Liver (tissue), 9 donors: ENCODE data around the gene CCDC86. TPM values are rescaled to one million over a fixed set of nuclear protein-coding genes. Genes with fewer than 3 reads are reported as not detected.

Experiments used
- DNase-seq: peaks from one replicate; pipeline ENCODE4 v3.0.0-alpha.2; 2017; ENCODE audit warnings: low spot score
- H3K27ac ChIP-seq, 2 donors: one replicate each; pipeline ENCODE4 v1.7.0; 2013; ENCODE audit warnings: inconsistent platforms in 2 of 2, low read length in 2 of 2, control low read depth in 1 of 2, low read depth in 1 of 2, mild to moderate bottlenecking in 1 of 2
- H3K27me3 ChIP-seq, 4 donors: one replicate each; pipeline versions ENCODE4 v1.6.1 to v1.7.0; 2013; ENCODE audit warnings: low read length in 3 of 4, inconsistent platforms in 1 of 4, mild to moderate bottlenecking in 1 of 4, moderate library complexity in 1 of 4; ENCODE audit not compliant: control insufficient read depth in 4 of 4, insufficient read depth in 4 of 4
- H3K36me3 ChIP-seq, 4 donors: one replicate each; pipeline versions ENCODE4 v1.6.1 to v1.7.0; 2013; ENCODE audit warnings: low read length in 3 of 4, mild to moderate bottlenecking in 3 of 4, low read depth in 1 of 4, moderate library complexity in 1 of 4; ENCODE audit not compliant: control insufficient read depth in 4 of 4, insufficient read depth in 3 of 4
- H3K4me1 ChIP-seq, 4 donors: one replicate each; pipeline versions ENCODE4 v1.6.1 to v1.7.0; 2013; ENCODE audit warnings: low read length in 3 of 4, mild to moderate bottlenecking in 3 of 4, moderate library complexity in 1 of 4; ENCODE audit not compliant: control insufficient read depth in 4 of 4, insufficient read depth in 4 of 4
- H3K4me3 ChIP-seq, 3 donors: one replicate each; pipeline versions ENCODE4 v1.6.1 to v1.7.0; 2013; ENCODE audit warnings: low read length in 3 of 3, control low read depth in 1 of 3, low read depth in 1 of 3, mild to moderate bottlenecking in 1 of 3
- H3K9ac ChIP-seq, 2 donors: one replicate each; pipeline ENCODE4 v1.7.0; 2013; ENCODE audit warnings: low read length in 2 of 2, mild to moderate bottlenecking in 2 of 2, moderate library complexity in 2 of 2, control low read depth in 1 of 2, low read depth in 1 of 2
- H3K9me3 ChIP-seq, 4 donors: one replicate each; pipeline versions ENCODE4 v1.6.1 to v1.7.0; 2013; ENCODE audit warnings: low read length in 3 of 4; ENCODE audit not compliant: control insufficient read depth in 4 of 4
- EGR1 ChIP-seq, 2 donors: IDR thresholded peaks; 2 replicates each; pipeline ENCODE4 v1.6.1; 2016 to 2018; ENCODE audit warnings: antibody characterized with exemption in 2 of 2, low read depth in 2 of 2
- FOXA1 ChIP-seq: IDR thresholded peaks from 2 replicates; pipeline ENCODE4 v1.6.1; 2016; ENCODE audit warnings: antibody characterized with exemption
- FOXA2 ChIP-seq: IDR thresholded peaks from 2 replicates; pipeline ENCODE4 v1.6.1; 2016; ENCODE audit warnings: antibody characterized with exemption
- GABPA ChIP-seq, 2 donors: IDR thresholded peaks in 1 of 2; conservative IDR thresholded peaks in 1 of 2; 2 replicates each; pipeline ENCODE4 v1.6.1; 2016; ENCODE audit warnings: antibody characterized with exemption in 2 of 2, mild to moderate bottlenecking in 1 of 2, moderate library complexity in 1 of 2
- HNF4A ChIP-seq, 2 donors: conservative IDR thresholded peaks; 2 replicates each; pipeline ENCODE4 v1.6.1; 2016; ENCODE audit warnings: antibody characterized with exemption in 2 of 2, mild to moderate bottlenecking in 2 of 2
- HNF4G ChIP-seq: IDR thresholded peaks from 2 replicates; pipeline ENCODE4 v1.6.1; 2016; ENCODE audit warnings: antibody characterized with exemption
- JUND ChIP-seq, 2 donors: IDR thresholded peaks; 2 replicates each; pipeline ENCODE4 v1.6.1; 2016; ENCODE audit warnings: antibody characterized with exemption in 2 of 2
- MAX ChIP-seq: IDR thresholded peaks from 2 replicates; pipeline ENCODE4 v1.6.1; 2016; ENCODE audit warnings: antibody characterized with exemption
- NR2F2 ChIP-seq: IDR thresholded peaks from 2 replicates; pipeline ENCODE4 v1.6.1; 2016; ENCODE audit warnings: antibody characterized with exemption
- RAD21 ChIP-seq, 2 donors: IDR thresholded peaks; 2 replicates each; pipeline ENCODE4 v1.6.1; 2016; ENCODE audit warnings: antibody characterized with exemption in 2 of 2, mild to moderate bottlenecking in 2 of 2
- RXRA ChIP-seq, 2 donors: IDR thresholded peaks; 2 replicates each; pipeline ENCODE4 v1.6.1; 2017 to 2018; ENCODE audit warnings: antibody characterized with exemption in 2 of 2, mild to moderate bottlenecking in 1 of 2
- SP1 ChIP-seq: IDR thresholded peaks from 2 replicates; pipeline ENCODE4 v1.6.1; 2018; ENCODE audit warnings: antibody characterized with exemption, mild to moderate bottlenecking
- TAF1 ChIP-seq: conservative IDR thresholded peaks from 2 replicates; pipeline ENCODE4 v1.6.1; 2016; ENCODE audit warnings: antibody characterized with exemption, mild to moderate bottlenecking
- YY1 ChIP-seq: IDR thresholded peaks from 2 replicates; pipeline ENCODE4 v1.6.1; 2016; ENCODE audit warnings: antibody characterized with exemption, mild to moderate bottlenecking
- ZBTB33 ChIP-seq: IDR thresholded peaks from 2 replicates; pipeline ENCODE4 v1.6.1; 2016; ENCODE audit warnings: antibody characterized with exemption
- WGBS: extraction: QIAGEN DNeasy Blood & Tissue Kit; methylation state at CpG from one replicate; pipeline ENCODE4 v1.1.7; 2013; 5-methylcytosine and 5-hydroxymethylcytosine counted together
- polyA plus RNA-seq, 2 donors: library from polyadenylated mRNA; stranded (reverse) in 1 of 2; unstranded in 1 of 2; fragments of 200-250 nt in 1 of 2; fragments of >200 nt in 1 of 2; fragmentation: Nextera tagmentation in 1 of 2; extraction: Ambion mirVana in 1 of 2; gene quantifications; one replicate each; pipeline versions ENCODE4 v1.2.1 to v1.2.3, GENCODE V29; 2013 to 2015
- total RNA-seq, 2 donors: library from RNA; depleted of rRNA; stranded (reverse); fragments of >200 nt; gene quantifications; one replicate each; pipeline ENCODE4 v1.2.3, GENCODE V29; 2014
- TF ChIP-seq, protein P1 (sequence below): IDR thresholded peaks from 2 replicates; pipeline ENCODE4 v1.6.1; 2016; ENCODE audit warnings: antibody characterized with exemption
- TF ChIP-seq, protein P2 (sequence below): fragments of 150-350 bp; IDR thresholded peaks from 2 replicates; pipeline ENCODE4 v1.5.1; 2017; ENCODE audit warnings: improper control_type of control experiment, low read depth, low read length; ENCODE audit not compliant: missing input control
- TF ChIP-seq, protein P3 (sequence below): IDR thresholded peaks from 2 replicates; pipeline ENCODE4 v1.6.1; 2016; ENCODE audit warnings: antibody characterized with exemption, mild to moderate bottlenecking
- donor health status: healthy.
- donor health status: healthy.
- donor health status: healthy.
- donor health status: healthy.
- donor health status: healthy.

The CCDC86 gene
- total and polyA plus RNA-seq, 4 donors = 5.0 to 9.4 (median 5.7) TPM

DNA sequence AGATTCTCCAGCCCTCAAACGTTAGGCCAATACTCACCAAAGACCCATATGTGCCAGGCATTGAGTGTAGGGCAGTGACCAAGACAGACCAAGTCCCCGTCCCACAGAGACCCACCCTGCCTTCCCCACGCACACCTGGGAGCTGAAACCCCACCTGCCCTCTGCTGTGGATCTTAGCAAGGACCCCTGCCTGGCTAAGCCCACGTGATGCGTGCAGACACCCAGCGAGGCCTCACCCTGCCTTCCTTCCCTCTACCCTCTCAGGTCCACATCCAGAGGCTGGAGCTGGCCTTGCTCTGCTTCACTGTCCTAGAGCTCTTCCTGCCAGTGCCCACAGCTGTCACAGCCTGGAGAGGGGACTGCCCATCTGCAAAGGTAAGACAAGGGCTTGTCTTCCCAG is 46.6 kb upstream of the CCDC86 start:
- TF ChIP-seq EGR1 (IDR thresholded peaks at IDR 0.05; ENCODE audit: low read depth in 2 of 2) (no peak), TAF1 (no peak), MAX (no peak), FOXA1 (no peak)
- Histone ChIP-seq H3K4me3 (no peak overlapping the region), H3K9me3 (no peaks in the 10 kb centered on the region), H3K27me3 (no peaks in the 10 kb centered on the region), H3K4me1 (no peaks in the 10 kb centered on the region), H3K9ac (no peak overlapping the region), H3K36me3 (no peaks in the 10 kb centered on the region), H3K27ac (no peak overlapping the region)
- DNase-seq = no peak
- 87% methylated on average over 6 of the region's 6 CpGs for WGBS

GRCh38 chr11:60797846-60798630 is 43.9 kb upstream of the CCDC86 start:
- 83% methylated on average over 17 of the region's 17 CpGs for WGBS
- H3K27ac ChIP-seq = no peak overlapping the region
- H3K4me1 ChIP-seq = no peaks in the 10 kb centered on the region
- H3K36me3 ChIP-seq = no peaks in the 10 kb centered on the region
- no peak overlapping the region for H3K4me3 ChIP-seq
- H3K27me3 ChIP-seq = no peaks in the 10 kb centered on the region
- no peak for DNase-seq
- no peaks in the 10 kb centered on the region for H3K9me3 ChIP-seq
- H3K9ac ChIP-seq = no peak overlapping the region
- TF ChIP-seq RXRA (IDR thresholded peaks at IDR 0.05) = no peak
- TF ChIP-seq, protein P1, sequence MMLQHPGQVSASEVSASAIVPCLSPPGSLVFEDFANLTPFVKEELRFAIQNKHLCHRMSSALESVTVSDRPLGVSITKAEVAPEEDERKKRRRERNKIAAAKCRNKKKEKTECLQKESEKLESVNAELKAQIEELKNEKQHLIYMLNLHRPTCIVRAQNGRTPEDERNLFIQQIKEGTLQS = no peak
- no peak for TF ChIP-seq HNF4G
- no peak for TF ChIP-seq ZBTB33
- no peak for TF ChIP-seq HNF4A (conservative IDR thresholded peaks at IDR 0.05)
- no peak for TF ChIP-seq MAX
- TF ChIP-seq EGR1 (IDR thresholded peaks at IDR 0.05; ENCODE audit: low read depth in 2 of 2) = no peak
- TF ChIP-seq YY1 = no peak
- no peak for TF ChIP-seq JUND (IDR thresholded peaks at IDR 0.05)
- TF ChIP-seq FOXA1 = no peak
- no peak for TF ChIP-seq NR2F2
- TF ChIP-seq, protein P2, sequence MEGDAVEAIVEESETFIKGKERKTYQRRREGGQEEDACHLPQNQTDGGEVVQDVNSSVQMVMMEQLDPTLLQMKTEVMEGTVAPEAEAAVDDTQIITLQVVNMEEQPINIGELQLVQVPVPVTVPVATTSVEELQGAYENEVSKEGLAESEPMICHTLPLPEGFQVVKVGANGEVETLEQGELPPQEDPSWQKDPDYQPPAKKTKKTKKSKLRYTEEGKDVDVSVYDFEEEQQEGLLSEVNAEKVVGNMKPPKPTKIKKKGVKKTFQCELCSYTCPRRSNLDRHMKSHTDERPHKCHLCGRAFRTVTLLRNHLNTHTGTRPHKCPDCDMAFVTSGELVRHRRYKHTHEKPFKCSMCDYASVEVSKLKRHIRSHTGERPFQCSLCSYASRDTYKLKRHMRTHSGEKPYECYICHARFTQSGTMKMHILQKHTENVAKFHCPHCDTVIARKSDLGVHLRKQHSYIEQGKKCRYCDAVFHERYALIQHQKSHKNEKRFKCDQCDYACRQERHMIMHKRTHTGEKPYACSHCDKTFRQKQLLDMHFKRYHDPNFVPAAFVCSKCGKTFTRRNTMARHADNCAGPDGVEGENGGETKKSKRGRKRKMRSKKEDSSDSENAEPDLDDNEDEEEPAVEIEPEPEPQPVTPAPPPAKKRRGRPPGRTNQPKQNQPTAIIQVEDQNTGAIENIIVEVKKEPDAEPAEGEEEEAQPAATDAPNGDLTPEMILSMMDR = no peak
- TF ChIP-seq, protein P3, sequence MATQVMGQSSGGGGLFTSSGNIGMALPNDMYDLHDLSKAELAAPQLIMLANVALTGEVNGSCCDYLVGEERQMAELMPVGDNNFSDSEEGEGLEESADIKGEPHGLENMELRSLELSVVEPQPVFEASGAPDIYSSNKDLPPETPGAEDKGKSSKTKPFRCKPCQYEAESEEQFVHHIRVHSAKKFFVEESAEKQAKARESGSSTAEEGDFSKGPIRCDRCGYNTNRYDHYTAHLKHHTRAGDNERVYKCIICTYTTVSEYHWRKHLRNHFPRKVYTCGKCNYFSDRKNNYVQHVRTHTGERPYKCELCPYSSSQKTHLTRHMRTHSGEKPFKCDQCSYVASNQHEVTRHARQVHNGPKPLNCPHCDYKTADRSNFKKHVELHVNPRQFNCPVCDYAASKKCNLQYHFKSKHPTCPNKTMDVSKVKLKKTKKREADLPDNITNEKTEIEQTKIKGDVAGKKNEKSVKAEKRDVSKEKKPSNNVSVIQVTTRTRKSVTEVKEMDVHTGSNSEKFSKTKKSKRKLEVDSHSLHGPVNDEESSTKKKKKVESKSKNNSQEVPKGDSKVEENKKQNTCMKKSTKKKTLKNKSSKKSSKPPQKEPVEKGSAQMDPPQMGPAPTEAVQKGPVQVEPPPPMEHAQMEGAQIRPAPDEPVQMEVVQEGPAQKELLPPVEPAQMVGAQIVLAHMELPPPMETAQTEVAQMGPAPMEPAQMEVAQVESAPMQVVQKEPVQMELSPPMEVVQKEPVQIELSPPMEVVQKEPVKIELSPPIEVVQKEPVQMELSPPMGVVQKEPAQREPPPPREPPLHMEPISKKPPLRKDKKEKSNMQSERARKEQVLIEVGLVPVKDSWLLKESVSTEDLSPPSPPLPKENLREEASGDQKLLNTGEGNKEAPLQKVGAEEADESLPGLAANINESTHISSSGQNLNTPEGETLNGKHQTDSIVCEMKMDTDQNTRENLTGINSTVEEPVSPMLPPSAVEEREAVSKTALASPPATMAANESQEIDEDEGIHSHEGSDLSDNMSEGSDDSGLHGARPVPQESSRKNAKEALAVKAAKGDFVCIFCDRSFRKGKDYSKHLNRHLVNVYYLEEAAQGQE = no peak
- no peak for TF ChIP-seq FOXA2
- no peak for TF ChIP-seq TAF1
- TF ChIP-seq RAD21 (IDR thresholded peaks at IDR 0.05) = no peak
- TF ChIP-seq GABPA (IDR thresholded peaks at IDR 0.05 in 1 of 2, conservative IDR thresholded peaks at IDR 0.05 in 1 of 2) = no peak
- no peak for TF ChIP-seq SP1
